ENCODE results near the gene CACTIN.

- TF ChIP-seq, protein P1, sequence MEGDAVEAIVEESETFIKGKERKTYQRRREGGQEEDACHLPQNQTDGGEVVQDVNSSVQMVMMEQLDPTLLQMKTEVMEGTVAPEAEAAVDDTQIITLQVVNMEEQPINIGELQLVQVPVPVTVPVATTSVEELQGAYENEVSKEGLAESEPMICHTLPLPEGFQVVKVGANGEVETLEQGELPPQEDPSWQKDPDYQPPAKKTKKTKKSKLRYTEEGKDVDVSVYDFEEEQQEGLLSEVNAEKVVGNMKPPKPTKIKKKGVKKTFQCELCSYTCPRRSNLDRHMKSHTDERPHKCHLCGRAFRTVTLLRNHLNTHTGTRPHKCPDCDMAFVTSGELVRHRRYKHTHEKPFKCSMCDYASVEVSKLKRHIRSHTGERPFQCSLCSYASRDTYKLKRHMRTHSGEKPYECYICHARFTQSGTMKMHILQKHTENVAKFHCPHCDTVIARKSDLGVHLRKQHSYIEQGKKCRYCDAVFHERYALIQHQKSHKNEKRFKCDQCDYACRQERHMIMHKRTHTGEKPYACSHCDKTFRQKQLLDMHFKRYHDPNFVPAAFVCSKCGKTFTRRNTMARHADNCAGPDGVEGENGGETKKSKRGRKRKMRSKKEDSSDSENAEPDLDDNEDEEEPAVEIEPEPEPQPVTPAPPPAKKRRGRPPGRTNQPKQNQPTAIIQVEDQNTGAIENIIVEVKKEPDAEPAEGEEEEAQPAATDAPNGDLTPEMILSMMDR (IDR thresholded peaks at IDR 0.05), result no peak
- TF ChIP-seq POLR2A (IDR thresholded peaks at IDR 0.05), result peak; percentile 24
Observed at GRCh38 chr19:3607303-3608078, 19.1 kb downstream of the CACTIN start.

Measured in right lobe of liver (tissue), 4 donors.